HG02678 (cell line): Measurements from ENCODE around the gene FKBP1A.
A peak's percentile ranks its signal among the peaks of the same experiment; 100 is the strongest.

ENCODE experiments used
- ATAC-seq: cut with Tn5 transposase; IDR thresholded peaks from one replicate; pipeline ENCODE4 v1.9.1; 2021; ENCODE audit warnings: mild to moderate bottlenecking, moderate library complexity; ENCODE audit not compliant: unreplicated experiment

The FKBP1A gene

DNA sequence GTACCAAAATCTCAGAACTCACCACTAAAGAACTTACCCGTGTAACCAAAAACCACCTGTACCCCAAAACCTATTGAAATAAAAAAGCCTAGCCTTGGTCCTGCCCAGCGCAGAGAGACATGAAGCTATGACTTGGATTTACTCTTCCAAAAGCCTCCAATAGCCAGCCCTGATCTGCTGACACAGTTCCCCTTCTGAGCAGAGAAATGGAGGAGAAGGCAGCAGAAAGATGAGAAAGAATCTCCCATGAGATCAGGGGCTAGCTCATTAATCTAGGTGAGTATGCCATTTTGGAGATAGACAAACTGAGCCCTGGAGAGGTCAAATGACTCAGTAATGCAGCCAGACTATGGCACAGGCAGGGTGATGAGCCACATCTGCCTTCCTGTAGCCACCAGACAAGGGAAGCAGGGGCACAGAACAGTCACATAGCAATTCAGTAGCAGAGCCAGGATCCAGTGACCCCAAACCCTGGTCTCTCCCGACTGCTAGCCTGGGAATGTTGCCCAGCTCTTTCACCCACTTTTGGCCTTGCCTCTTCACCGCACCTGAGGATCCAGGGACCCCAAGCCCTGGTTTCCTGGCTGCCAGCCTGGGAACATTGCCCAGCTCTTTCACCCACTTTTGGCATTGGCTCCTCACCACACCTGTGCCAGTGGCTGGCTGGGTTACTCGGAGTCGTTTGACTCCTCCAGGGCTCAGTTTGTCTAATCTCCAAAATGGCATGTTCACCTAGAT lies 56.7 kb downstream of the FKBP1A start:
- ATAC-seq: no peak

DNA sequence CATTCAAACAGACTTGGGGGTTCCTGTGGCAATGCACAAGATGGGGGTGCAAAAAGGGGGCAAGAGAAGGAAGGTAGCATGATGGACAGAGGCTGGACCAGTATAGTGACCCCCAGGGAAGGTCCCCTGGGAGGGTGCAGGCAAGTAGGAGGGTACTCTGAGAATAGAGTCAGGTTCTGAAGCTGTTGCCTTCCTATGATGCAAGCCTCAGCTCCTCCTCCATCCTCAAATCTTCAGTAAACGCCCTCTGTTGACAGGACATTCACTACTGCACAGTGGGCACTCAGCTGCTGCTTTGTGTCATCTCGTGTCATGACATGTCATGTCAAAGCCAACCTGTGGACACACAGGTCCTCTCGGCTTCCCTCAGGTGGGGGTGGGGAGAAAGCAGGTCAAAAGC lies 58.1 kb downstream of the FKBP1A start:
- no peak for ATAC-seq

- ATAC-seq: no peak
Observed at GRCh38 chr20:1334370-1334731, 58.5 kb downstream of the FKBP1A start.

DNA sequence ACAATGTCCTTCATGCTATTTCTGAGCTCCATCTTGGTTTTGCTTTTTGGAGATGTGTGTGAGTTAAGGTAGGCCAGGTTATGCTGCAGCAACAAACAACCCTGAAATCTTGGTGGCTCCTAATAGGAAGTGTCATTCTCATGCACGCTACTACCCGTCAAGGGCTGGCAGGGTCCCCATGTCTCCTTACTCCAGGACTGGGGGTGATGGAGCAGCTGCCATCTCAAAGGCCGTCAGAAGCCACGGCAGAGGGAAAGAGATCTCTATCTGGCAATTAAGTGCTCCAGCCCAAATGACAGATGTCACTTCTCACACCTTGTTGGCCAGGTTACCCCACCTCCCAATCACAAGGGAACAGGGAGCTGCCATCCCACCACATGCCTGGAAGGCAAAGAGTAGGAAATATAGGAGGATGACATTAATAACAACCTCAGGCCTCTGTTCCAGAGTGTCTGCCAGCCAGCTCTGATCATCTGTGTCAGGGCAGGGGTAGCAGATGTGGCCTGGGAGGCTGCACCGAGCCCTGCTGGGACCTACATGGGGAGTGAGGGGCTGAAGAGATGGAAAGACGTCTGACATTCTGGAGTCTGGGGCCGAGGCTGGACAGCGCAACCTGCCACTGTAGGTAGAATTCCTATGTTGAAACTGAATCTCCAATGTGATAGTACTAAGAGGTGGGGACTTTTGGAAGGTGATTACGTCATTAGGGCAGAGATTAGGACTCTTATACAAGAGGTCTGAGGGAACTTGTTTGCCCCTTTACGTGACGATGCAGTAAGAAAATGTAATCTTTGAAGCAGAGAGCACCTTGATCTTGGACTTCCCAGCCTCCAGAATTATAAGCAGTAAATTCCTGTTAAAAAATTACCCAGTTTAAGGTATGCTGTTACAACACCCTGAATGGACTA lies 59.1 kb downstream of the FKBP1A start:
- no peak for ATAC-seq

DNA sequence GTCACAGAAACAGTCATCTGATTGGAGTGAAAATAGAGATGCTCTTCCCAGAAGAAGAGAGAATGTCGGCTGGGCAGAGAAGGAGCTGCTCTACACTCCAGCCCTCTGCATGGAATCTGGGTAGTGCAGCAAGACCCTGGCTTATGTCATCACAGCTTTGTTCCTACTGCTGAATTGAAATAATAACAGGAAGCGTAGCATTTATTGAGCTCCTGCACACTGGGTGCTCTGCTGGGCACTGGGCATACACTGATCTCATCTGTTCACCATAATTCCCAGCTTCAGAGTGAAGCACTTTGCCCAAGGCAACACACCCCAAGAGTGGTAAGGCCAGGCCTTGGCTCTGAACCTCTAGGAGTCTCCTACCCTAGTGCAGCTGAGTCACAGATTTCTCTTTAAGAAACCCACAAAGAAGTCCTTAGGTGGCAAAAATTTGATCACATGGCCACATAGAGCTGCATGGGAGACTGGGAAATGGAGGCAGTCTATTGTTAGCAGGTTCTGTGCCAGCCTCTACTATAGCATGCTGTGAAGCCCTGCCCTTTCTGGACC lies 60.0 kb downstream of the FKBP1A start:
- no peak for ATAC-seq

DNA sequence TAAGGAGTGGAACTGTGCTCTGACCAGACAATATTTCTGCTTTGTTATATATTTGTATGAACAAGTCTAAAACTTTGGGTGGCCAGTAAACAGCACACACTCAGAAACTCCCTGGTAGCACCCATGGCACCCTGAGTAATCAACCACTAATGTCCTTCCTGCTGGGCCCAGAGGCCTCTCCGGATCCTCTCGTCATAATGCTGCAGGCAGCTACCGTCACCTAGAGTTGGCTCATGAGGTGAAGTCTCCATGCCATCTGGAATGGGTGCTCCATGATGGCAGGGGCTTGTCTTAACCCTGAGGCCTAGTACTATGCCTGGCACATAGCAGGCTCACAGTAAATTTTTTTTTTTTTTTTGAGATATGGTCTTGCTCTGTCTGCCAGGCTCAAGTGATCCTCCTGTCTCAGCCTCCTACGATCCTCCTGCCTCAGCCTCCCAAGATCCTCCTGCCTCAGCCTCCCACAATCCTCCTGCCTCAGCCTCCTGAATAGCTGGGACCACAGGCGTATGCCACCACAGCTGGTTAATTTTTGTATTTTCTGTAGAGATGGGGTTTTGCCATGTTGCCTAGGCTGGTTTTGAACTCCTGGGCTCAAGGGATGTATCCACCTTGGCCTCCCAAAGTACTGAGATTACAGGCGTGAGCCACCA lies 60.9 kb downstream of the FKBP1A start:
- no peak for ATAC-seq

DNA sequence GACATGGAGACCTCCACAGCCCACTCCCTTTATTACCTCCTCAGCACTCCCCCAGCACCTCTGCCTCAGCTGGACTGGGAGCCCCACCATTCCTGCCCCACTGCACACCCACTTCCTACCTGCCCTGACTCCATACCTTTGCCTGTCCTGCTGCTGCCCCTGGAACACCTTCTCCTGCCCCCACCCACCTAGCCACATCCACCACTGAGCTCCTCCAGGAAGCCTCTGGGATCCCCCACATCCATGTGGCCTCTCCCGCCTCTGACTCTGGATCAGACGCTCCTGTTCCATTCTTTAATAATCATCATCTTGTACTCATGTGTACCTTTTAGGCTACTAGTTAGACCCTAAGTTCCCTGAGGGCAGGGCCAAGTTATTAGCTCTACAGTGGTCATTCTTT lies 61.8 kb downstream of the FKBP1A start:
- ATAC-seq: no peak

- no peak for ATAC-seq
Observed at GRCh38 chr20:1330075-1330830, 62.6 kb downstream of the FKBP1A start.

- no peak for ATAC-seq
Observed at GRCh38 chr20:1328680-1329330, 64.0 kb downstream of the FKBP1A start, which contains the start of gene SDCBP2. SDCBP2 (minus strand) TSS chr20:1329139; CDS start chr20:1320416, 8,723 bp downstream.

DNA sequence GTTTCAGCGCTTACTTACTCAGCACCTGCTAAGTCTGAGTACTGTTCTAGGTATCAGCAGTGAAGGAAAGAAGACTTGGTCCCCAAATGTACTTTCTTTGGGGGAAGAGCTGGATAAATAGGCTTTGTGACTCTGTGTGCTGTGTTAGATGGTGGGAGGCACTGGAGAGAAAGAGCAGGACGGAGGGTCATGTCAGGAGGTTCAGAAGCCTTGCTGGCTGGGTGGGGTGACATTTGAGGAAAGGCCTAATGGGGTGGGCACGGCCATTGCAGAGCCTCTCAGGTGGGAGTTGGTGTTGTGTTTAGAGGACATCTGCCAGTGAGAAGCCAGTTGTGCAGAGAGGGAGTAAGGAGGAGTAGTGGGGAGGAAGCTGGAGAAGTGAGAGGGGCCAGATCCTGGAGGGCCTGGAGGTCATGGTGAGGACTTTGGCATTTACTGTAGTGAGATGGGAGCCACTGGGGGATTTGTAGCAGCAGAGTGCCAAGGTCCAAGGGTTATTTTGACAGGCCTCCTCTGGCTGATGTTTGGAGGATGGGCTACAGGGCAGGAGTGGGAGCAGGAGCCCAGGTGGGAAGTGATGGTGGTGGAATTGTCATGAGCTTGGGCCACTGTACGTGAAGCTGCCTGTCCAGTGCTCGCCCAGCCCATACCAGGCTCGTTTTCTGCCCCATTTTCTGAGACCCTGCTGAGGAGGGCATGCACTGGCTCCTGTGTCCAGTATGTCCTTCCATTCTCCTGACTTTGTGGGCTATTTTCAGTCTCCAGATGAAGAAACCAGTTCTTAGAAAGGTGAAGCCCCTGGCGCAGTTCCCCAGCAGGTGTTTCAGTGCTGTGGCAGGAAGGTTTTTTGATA lies 64.8 kb downstream of the FKBP1A start:
- ATAC-seq: no peak

DNA sequence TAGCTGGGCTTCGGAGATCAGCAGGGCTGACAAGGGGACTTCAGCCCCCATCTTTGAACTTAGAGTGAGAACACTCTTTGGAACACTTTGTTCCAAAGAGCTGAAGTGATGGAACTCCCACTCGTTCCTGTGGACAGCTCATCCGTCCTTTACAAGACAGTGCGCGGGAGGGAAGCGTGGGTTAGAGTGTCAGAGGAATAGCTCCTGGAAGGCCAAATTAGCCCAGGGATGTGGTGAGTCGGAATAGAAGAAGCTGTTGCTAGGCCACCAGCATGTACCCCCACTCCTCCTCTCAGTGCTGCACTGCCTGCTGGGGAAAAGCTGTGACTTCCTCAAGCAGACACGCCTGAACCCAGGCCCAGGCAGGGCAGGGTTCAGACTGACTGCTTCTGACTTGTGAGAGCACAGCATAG lies 65.6 kb downstream of the FKBP1A start:
- ATAC-seq: no peak

DNA sequence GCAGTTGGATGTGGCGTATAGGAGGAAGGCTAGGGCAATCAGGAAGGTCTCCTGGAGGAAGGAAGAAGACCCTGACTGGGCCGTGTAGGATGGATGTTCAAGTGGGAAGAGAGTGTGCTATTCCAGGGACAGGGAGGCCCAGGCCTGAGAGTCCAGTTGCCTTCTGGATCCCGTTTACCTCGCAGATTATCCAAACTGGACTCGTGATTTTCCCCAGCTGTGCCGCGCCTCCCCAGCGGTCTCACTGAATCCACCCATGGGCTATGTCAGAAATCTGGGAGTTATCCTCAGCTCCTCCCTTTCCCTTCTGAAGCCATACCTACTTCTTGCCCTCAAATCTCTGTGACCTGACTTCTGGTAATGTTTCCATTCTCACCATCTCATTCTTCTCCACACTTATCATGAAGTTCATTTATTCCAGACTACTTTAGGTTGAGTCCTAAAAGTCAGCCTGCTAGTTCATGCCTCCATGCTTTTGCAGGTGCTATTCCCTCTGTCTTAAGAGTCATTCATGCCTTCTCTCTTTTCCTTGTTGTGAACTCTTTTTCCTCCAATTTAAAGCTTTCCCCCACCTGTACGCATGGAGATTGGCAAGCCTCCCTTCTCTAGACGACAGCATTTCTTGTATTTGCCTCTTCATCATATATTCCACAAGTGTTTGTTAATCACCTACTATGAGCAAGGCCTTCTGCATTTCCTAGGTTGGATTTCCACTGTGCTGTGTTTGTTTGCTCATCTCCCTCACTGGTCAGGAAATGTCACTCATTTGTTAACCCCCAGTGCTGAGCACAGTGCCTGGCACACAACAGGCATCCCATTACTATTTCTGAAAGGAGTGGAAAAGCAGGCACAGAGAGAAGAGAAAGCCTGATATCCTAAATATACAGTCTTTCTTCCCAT lies 66.6 kb downstream of the FKBP1A start:
- ATAC-seq: no peak

DNA sequence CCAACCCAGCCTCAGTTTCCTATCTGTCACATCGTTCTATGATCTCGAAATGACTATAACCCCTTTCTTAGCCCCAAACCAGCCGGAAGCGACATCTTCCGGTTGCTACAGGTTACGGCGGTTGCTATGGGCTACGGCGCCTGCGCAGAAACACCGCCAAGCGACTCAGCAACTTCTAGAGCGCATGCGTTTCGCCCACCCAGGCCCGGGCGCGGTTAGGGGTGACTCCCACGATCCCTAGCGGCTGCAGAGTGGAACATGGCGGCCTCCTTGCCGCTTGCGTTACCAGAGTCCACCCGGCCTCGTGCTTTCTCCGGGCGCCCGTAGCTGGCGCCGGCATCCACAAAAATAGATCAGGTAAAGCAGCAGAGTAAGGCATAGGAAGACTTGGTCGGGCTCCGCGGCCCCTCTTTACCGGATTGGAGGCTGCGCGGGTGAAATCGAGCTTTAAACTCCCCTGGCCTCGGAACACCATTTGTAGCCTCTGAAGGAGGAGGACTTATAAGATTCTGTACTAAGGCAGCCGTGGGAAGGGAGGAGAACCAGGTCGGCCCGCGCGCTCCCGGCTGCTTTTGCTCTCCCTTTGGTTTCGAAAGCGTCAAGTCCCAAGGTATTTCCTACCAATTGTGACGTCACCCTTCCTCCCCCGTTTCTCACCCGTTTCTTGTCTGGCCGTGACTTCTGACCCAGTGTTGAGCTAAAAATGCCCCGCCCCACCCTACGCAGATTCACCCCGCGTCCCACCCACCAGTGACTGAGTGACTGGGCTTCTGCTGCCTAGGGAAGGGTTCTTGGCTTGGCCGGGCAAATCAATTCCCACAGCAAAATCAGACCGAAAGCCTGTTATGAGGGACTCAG lies 67.5 kb downstream of the FKBP1A start:
- peak; percentile 84 for ATAC-seq

- ATAC-seq: no peak
Observed at GRCh38 chr20:1324598-1325172, 68.2 kb downstream of the FKBP1A start.

DNA sequence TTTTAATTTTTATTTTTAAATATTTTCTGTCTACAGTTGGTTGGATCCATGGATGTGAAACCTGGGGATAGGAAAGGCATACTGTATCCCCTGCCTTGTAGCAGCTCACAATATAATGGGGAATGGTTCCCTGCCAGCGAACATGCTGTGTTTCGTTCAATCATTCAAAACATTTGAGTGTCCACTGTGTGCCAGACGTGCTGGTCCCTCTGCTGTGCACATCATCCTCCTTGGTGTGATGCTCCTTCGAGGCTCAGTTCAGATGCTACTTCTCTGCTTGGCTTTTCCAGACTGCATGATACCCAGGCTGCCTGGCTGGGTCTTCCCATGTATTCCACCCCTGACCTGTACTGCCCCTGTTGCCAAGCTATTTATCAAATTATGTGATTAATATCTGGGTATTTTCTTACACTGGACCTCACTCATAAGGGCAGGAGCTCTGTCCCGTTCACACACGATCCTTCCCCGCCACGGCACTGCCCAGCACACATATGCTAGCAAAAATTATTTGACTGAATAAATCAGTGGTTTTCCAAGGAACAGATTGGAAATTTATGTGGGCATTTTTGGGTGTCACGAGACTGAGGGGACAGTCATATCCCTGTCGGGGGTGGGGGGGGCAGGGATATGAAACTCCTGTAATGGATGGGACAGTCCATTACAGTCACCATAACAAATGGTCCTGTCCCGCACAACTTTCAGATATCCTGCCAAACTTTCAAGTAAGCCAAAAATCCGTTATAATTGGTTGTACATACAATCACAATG lies 68.8 kb downstream of the FKBP1A start:
- no peak for ATAC-seq

DNA sequence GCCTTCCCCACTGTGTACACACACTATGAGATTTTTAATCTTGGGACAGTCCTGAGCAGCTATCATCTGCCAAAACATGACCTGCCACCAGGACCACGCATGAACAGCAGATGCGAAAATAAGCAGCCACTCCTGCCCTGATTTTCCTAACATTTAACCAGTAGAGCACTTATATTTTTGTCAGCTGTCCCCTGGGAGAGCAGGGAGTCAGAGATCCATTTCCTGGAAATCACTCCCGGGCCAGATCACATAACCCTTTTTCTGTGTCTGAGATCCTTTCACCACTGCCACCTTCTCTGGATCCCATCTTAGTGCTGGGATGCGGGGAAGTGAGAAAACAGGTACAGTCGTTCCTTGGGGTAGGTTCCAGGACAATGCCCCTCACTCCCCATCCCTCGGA lies 69.6 kb downstream of the FKBP1A start:
- no peak for ATAC-seq
